B cell (primary cell): Measurements from ENCODE around the gene ITLN1. TPM values are rescaled to one million over a fixed set of nuclear protein-coding genes. Genes with fewer than 3 reads are reported as not detected.

Experiments
- ATAC-seq: fragments of 200-7000 bp; cut with Tn5 transposase; one replicate; pipeline ENCODE4 v1.10.0; 2021; ENCODE audit warnings: low read depth, mild to moderate bottlenecking, moderate number of reproducible peaks, moderate library complexity
- CTCF ChIA-PET: fragments of 350-600 bp; sonication (Branson Sonifier 250); formaldehyde crosslinking; loops from one replicate; lab custom pipeline; 2021; ENCODE audit warnings: antibody characterized with exemption, inconsistent platforms; lab: Charles Lee
- POLR2A ChIA-PET: fragments of 350-600 bp; sonication (Branson Sonifier 250); formaldehyde crosslinking; loops from one replicate; lab custom pipeline; 2021; ENCODE audit warnings: antibody characterized with exemption; lab: Charles Lee
- DNase-seq: peaks from one replicate; pipeline ENCODE4 v3.0.0; 2013
- H2AFZ ChIP-seq: 2 replicates; pipeline ENCODE4 v1.6.1; 2012; ENCODE audit warnings: mild to moderate bottlenecking, low read depth, low read length; ENCODE audit not compliant: insufficient read depth, poor library complexity, severe bottlenecking
- H3K27ac ChIP-seq, 2 donors: 1 replicate in 1 of 2; 2 replicates in 1 of 2; pipeline ENCODE4 v1.5.1; 2012 to 2013; ENCODE audit warnings: low read length in 2 of 2, mild to moderate bottlenecking in 2 of 2, moderate library complexity in 1 of 2
- H3K27me3 ChIP-seq, 4 experiments: fragments of 200-600 bp in 1 of 4; sonication (generic) in 1 of 4; replicated peaks in 1 of 4; 1 replicate in 2 of 4; 2 replicates in 2 of 4; pipeline versions ENCODE4 v1.6.1 to v1.7.0; 2013 to 2016; ENCODE audit warnings: low read length in 3 of 4, mild to moderate bottlenecking in 2 of 4, mixed read lengths in 1 of 4, moderate library complexity in 1 of 4; ENCODE audit not compliant: insufficient read depth in 4 of 4, control insufficient read depth in 3 of 4; ENCODE audit errors: control extremely low read depth in 1 of 4
- H3K36me3 ChIP-seq, 2 experiments: replicated peaks in 1 of 2; 1 replicate in 1 of 2; 2 replicates in 1 of 2; pipeline versions ENCODE4 v1.6.1 to v1.7.1; 2013; ENCODE audit warnings: low read length in 1 of 2; ENCODE audit not compliant: insufficient read depth in 2 of 2, control insufficient read depth in 1 of 2; ENCODE audit errors: control extremely low read depth in 1 of 2, extremely low read depth in 1 of 2
- H3K4me1 ChIP-seq, 2 donors: fragments of 200-600 bp in 1 of 2; sonication (generic) in 1 of 2; 1 replicate in 1 of 2; 2 replicates in 1 of 2; pipeline versions ENCODE4 v1.5.1 to v1.6.1; 2013 to 2017; ENCODE audit warnings: low read length in 2 of 2; ENCODE audit not compliant: control insufficient read depth in 2 of 2, insufficient read depth in 2 of 2
- H3K4me2 ChIP-seq: replicated peaks from 2 replicates; pipeline ENCODE3; 2012; ENCODE audit warnings: mild to moderate bottlenecking, low read depth, low read length; ENCODE audit not compliant: poor library complexity, severe bottlenecking
- H3K4me3 ChIP-seq, 5 experiments: fragments of 200-600 bp in 1 of 5; sonication (generic) in 1 of 5; 1 replicate in 3 of 5; 2 replicates in 2 of 5; pipeline versions ENCODE4 v1.5.1 to v1.7.0; 2011 to 2016; ENCODE audit warnings: low read length in 4 of 5, mild to moderate bottlenecking in 4 of 5, low read depth in 2 of 5, control low read depth in 1 of 5, moderate library complexity in 1 of 5; ENCODE audit not compliant: insufficient read depth in 1 of 5; ENCODE audit errors: control extremely low read depth in 1 of 5, extremely low read depth in 1 of 5
- H3K79me2 ChIP-seq: fragments of 200-600 bp; sonication (generic); one replicate; pipeline ENCODE4 v1.6.0; 2016; ENCODE audit warnings: low read length; ENCODE audit not compliant: control insufficient read depth, insufficient read depth
- H3K9ac ChIP-seq: fragments of 200-600 bp; sonication (generic); 2 replicates; pipeline ENCODE4 v1.6.1; 2017; ENCODE audit warnings: mild to moderate bottlenecking, low read length, moderate library complexity
- H3K9me3 ChIP-seq, 3 donors: one replicate each; pipeline versions ENCODE4 v1.6.1 to v1.7.1; 2013; ENCODE audit warnings: low read length in 2 of 3; ENCODE audit not compliant: control insufficient read depth in 2 of 3, insufficient read depth in 1 of 3; ENCODE audit errors: control extremely low read depth in 1 of 3
- H4K20me1 ChIP-seq: 2 replicates; pipeline ENCODE4 v1.6.0; 2012; ENCODE audit warnings: mild to moderate bottlenecking, low read length; ENCODE audit not compliant: insufficient read depth, control insufficient read depth, poor library complexity, severe bottlenecking
- H3K27ac Mint-ChIP-seq: one replicate; pipeline ENCODE4 v1.8.0; 2021; ENCODE audit warnings: mixed read lengths
- H3K27me3 Mint-ChIP-seq: one replicate; pipeline ENCODE4 v1.8.0; 2021; ENCODE audit warnings: mixed read lengths
- H3K4me1 Mint-ChIP-seq: one replicate; pipeline ENCODE4 v1.8.0; 2021; ENCODE audit warnings: mixed read lengths
- H3K4me3 Mint-ChIP-seq: one replicate; pipeline ENCODE4 v1.8.0; 2021; ENCODE audit warnings: mixed read lengths
- H3K9me3 Mint-ChIP-seq: one replicate; pipeline ENCODE4 v1.8.0; 2022; ENCODE audit warnings: mixed read lengths; ENCODE audit not compliant: insufficient read depth
- CTCF ChIP-seq: fragments of 200-600 bp; IDR thresholded peaks from one replicate; pipeline ENCODE4 v1.8.0; 2022; ENCODE audit warnings: antibody characterized with exemption, mild to moderate bottlenecking
- EZH2 ChIP-seq: IDR thresholded peaks from 2 replicates; pipeline ENCODE4 v1.6.1; 2012; ENCODE audit warnings: borderline replicate concordance, low read depth, mild to moderate bottlenecking, moderate library complexity, low read length; ENCODE audit not compliant: insufficient read depth, poor library complexity, severe bottlenecking
- WGBS: methylation state at CpG from one replicate; pipeline ENCODE4 v1.1.5; 2013; ENCODE audit warnings: missing lambda C conversion rate; ENCODE audit not compliant: insufficient coverage; 5-methylcytosine and 5-hydroxymethylcytosine counted together
- intact Hi-C: fragments of 100-400 bp; cut with micrococcal nuclease; formaldehyde crosslinking; loops from one replicate; pipeline ENCODE4 v1.10.0; 2022
- polyA plus RNA-seq: library from polyadenylated mRNA; depleted of rRNA; stranded (reverse); fragments of >200 nt; gene quantifications from 2 replicates; pipeline ENCODE4 v1.2.3, GENCODE V29; 2012
- total RNA-seq, 2 donors: library from RNA; stranded (reverse); fragments of 120-200 nt in 1 of 2; gene quantifications; 1 replicate in 1 of 2; 2 replicates in 1 of 2; pipeline versions ENCODE4 v1.2.3 to v1.2.4, GENCODE V29; 2013 to 2022

Gene ITLN1
- total and polyA plus RNA-seq, 2 donors (not counting 1 experiment from before 2014, with no cell fraction given), result not detected

- Mint-ChIP-seq H3K4me3 (no peak overlapping the region), H3K27ac (no peak overlapping the region), H3K9me3 (peaks cover 6% of the 10 kb centered on the region), H3K4me1 (no peaks in the 10 kb centered on the region), H3K27me3 (peaks cover 25% of the 10 kb centered on the region)
- no peak overlapping the region for H3K9ac ChIP-seq
- no peaks in the 10 kb centered on the region for H3K27me3 ChIP-seq
- no peaks in the 10 kb centered on the region for H4K20me1 ChIP-seq
- no peaks in the 10 kb centered on the region for H3K36me3 ChIP-seq
- H3K4me2 ChIP-seq, result no peak overlapping the region
- ATAC-seq (no peak), DNase-seq (no peak)
- CTCF ChIA-PET, result interaction anchor here (1.1 kb wide), 1 partner anchor 14 kb away, joined by 3 read pairs; no protein-coding TSS in a partner anchor
- H3K4me3 ChIP-seq, result no peak overlapping the region
- WGBS, result no CpG with 5 or more reads among the region's 2 CpGs
- POLR2A ChIA-PET, result no interaction called here
- intact Hi-C loops, result no loop called here
- peaks cover 0 to 6% (median 1%) of the 10 kb centered on the region in 3 donors for H3K9me3 ChIP-seq
- H3K79me2 ChIP-seq, result no peaks in the 10 kb centered on the region
- no peak overlapping the region for H2AFZ ChIP-seq
- no peak overlapping the region for H3K27ac ChIP-seq
- no peaks in the 10 kb centered on the region for H3K4me1 ChIP-seq
- TF ChIP-seq EZH2 (no peak), CTCF (no peak)
Observed at GRCh38 chr1:160891474-160891873, 6.5 kb upstream of the ITLN1 start.

GRCh38 chr1:160888926-160889325 lies 3.9 kb upstream of the ITLN1 start:
- no CpG with 5 or more reads among the region's 2 CpGs for WGBS

More at GRCh38 chr1:160888926-160889325, 3.9 kb upstream of the ITLN1 start:
- H3K9ac ChIP-seq, result no peak overlapping the region
- POLR2A ChIA-PET, result interaction anchor here (0.7 kb wide), 1 partner anchor 224 kb away, joined by 7 read pairs; no protein-coding TSS in a partner anchor
- no peaks in the 10 kb centered on the region for H3K4me1 ChIP-seq
- H2AFZ ChIP-seq, result no peak overlapping the region
- no peak for DNase-seq
- Mint-ChIP-seq H3K27ac (no peak overlapping the region), H3K9me3 (peaks cover 1% of the 10 kb centered on the region), H3K27me3 (peaks cover 18% of the 10 kb centered on the region), H3K4me3 (no peak overlapping the region), H3K4me1 (no peaks in the 10 kb centered on the region)
- no peaks in the 10 kb centered on the region for H3K27me3 ChIP-seq
- H3K4me3 ChIP-seq, result no peak overlapping the region
- H3K9me3 ChIP-seq, result peaks cover 0 to 1% (median 0%) of the 10 kb centered on the region in 3 donors
- no peak overlapping the region for H3K4me2 ChIP-seq
- no peaks in the 10 kb centered on the region for H3K36me3 ChIP-seq
- TF ChIP-seq CTCF, result no peak
- TF ChIP-seq EZH2, result no peak
- H3K79me2 ChIP-seq, result no peaks in the 10 kb centered on the region
- intact Hi-C loops, result loop anchor here (10.0 kb wide), 1 partner anchor 54 kb away; no protein-coding TSS in a partner anchor
- H4K20me1 ChIP-seq, result no peaks in the 10 kb centered on the region
- CTCF ChIA-PET, result interaction anchor here (1.5 kb wide), 1 partner anchor 12 kb away, joined by 3 read pairs; no protein-coding TSS in a partner anchor
- H3K27ac ChIP-seq, result no peak overlapping the region
- no peak for ATAC-seq
